Mammary epithelial cell (primary cell): ENCODE results near the gene CTBP2.

Experiments used
- EZH2 ChIP-seq: IDR thresholded peaks from 2 replicates; pipeline ENCODE4 v1.6.1; 2012; ENCODE audit warnings: low read length, inconsistent platforms, borderline replicate concordance
- TF ChIP-seq, protein P1 (sequence below), 2 donors: IDR thresholded peaks in 1 of 2; conservative IDR thresholded peaks in 1 of 2; 2 replicates each; pipeline ENCODE4 v1.5.1; 2011 to 2012; ENCODE audit warnings: inconsistent platforms in 2 of 2, low read length in 2 of 2, mild to moderate bottlenecking in 2 of 2, control low read depth in 1 of 2, low read depth in 1 of 2; ENCODE audit not compliant: insufficient read depth in 1 of 2; ENCODE audit errors: extremely low read depth in 1 of 2

DNA sequence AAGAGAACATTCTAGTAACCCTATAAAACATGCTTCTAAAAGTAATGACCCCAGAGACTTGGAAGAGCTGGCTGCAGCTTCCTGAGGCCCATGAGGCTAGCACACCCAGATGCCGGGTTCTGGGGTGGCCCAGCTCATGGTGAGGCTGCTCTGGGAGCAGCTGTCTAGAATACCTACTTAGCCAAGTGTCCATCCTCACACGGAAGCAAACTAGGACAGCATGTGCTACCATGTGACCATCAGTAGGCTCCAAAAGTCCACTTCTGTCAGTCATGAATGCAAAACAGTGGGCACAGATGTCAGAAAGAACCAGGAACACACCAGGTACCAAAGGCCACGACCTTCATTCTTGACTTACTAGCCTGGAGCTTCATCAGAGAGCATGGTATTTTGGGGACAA, 32.4 kb downstream of the CTBP2 start:
- TF ChIP-seq, protein P1, sequence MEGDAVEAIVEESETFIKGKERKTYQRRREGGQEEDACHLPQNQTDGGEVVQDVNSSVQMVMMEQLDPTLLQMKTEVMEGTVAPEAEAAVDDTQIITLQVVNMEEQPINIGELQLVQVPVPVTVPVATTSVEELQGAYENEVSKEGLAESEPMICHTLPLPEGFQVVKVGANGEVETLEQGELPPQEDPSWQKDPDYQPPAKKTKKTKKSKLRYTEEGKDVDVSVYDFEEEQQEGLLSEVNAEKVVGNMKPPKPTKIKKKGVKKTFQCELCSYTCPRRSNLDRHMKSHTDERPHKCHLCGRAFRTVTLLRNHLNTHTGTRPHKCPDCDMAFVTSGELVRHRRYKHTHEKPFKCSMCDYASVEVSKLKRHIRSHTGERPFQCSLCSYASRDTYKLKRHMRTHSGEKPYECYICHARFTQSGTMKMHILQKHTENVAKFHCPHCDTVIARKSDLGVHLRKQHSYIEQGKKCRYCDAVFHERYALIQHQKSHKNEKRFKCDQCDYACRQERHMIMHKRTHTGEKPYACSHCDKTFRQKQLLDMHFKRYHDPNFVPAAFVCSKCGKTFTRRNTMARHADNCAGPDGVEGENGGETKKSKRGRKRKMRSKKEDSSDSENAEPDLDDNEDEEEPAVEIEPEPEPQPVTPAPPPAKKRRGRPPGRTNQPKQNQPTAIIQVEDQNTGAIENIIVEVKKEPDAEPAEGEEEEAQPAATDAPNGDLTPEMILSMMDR (conservative IDR thresholded peaks at IDR 0.05 in 1 of 2, IDR thresholded peaks at IDR 0.05 in 1 of 2; ENCODE audit: extremely low read depth in 1 of 2, insufficient read depth in 1 of 2, low read depth in 1 of 2, low read length in 2 of 2): no peak
- no peak for TF ChIP-seq EZH2
